Activated T-helper 1 cell treated with anti-CD3 and anti-CD28 coated beads, Interleukin-2, amount 50 U/mL, for 16 hours (primary cell): ENCODE measurements around the gene NUBP2.

Source experiments
- DNase-seq, 2 donors: peaks; one replicate each; pipeline ENCODE4 v3.0.0-alpha.2; 2020; ENCODE audit warnings: low read depth in 1 of 2, low spot score in 1 of 2

Gene NUBP2

DNA sequence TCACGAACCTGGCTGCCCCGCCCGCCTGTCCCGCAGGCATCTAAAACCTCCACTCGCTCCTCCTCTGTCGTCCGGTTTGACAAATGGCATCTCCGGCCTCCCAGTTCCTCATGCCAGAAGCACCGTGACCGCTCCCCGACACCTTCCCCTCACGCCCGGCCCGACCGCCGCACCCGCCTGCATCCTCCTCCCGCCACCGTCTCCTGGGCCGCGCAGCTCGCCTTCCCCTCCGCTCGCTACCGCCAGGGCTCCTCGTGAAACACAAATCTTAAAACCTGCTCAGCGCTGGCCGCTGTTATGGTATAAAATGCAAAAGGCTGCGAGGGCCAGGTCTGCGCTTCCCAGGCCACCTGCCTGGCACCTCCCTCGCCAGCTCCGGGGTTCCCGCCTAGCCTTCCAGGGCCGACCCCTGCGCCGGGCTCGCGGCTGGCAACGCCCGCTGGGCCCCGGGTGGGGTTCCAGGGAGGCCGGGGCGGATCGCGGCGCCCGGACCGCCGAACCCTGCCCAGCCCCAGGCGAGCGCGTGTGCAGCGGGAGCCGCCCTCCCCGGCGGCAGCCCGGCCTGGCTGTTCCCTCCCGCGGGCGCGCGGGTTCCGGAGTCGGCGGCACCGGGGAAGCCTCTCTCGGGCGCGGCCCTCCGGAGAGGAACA lies 877 bp upstream of the NUBP2 start:
- peak in 1 of 2 donors; percentile 6 for DNase-seq

DNA sequence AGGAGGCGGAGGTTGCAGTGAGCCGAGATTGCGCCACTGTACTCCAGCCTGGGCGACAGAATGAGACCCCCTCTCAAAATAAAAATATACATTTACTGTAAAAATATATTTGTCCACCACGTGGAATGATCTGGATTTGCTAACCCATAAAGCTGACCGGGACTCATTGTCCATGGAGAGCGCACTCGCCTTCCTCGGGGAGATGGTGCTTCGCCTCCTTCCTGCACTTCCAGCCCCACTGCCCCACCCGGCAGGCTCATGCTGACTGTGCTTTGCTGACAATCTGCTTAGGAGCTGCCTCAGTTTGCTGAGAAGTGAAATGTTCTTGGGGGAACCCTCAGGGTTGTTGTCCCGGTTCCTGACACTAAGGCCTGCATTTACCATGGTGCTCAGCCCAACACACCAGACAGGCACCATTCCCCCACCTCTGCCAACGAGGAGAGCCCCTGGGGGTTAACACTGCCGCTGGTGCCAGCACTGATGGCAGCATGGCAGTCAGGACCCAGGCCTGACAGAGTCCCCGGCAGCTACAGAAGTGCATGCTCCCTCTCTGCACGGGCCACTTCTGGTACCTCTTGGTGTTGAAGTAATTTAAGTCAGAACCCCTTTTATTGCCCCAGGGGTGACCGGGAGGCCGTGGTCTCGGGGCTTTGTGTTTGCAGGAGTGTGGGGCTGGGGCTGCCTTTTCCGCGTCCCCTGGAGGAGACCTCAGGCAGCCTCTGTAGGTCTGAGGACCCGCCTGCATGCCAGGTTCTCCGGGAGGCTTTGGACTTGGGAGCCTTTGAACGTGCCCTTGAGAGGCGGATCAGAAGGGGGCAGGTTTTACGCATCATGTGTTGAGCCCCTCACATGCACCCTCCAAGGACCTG lies 2.5 kb downstream of the NUBP2 start:
- no peak for DNase-seq

DNA sequence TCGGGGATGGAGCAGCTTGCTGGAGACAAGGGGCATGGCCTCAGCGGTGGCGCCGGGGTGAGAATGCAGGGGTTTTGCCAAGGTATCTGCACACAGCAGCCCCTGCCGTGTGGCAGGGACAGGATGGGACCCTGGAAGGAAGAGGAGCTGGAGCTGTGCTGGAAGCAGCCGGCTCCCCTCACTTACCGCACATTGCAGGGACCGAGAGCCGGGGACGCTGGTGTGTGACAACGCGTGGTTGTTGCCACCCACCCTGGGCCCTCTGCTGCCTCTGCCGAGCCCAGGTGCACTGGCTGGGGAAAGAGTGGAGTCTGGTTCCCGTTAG lies 3.0 kb downstream of the NUBP2 start:
- no peak for DNase-seq

DNA sequence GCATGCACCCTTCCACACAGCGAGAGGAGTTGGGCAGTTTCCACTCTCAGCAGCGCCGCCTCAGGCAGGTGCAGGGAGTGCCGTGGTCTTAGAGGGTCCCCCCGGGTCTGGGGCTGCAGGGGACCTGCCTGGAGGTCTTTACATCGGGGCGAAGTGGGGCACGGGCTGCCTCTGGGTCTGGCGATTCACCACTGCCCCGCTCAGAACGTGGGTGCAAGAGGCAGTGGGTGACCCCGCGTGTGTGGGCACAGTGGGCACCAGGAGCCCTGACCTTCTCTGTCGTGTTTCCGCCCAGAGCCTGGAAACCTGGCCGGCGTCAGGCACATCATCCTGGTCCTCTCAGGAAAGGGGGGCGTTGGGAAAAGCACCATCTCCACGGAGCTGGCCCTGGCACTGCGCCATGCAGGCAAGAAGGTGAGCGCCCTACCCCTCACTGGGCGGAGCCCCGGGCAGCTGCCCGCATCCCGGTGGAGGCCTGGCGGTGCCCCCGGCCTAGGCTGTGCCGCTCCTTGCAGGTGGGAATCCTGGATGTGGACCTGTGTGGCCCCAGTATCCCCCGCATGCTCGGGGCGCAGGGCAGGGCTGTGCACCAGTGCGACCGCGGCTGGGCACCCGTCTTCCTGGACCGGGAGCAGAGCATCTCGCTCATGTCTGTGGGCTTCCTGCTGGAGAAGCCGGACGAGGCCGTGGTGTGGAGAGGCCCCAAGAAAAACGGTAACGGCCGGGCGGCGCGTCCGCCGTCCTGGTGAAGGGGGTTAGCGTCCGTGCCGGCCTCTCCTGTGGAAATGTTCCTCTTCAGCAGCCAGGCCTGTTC lies 3.7 kb downstream of the NUBP2 start:
- no peak for DNase-seq

DNA sequence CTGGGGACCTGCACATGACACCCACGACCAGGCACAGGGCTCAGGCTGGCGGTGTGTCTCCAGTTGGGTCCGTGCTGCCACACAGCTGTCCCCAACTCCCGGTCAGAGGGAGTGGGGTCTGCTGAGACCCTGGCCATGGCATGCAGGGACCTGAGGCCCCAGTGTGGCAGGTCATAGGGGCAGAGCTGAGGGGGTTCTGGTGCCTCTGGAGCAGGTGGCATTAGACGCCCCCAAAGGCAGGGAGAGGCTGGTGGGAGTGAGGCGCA lies 4.2 kb downstream of the NUBP2 start:
- no peak for DNase-seq

DNA sequence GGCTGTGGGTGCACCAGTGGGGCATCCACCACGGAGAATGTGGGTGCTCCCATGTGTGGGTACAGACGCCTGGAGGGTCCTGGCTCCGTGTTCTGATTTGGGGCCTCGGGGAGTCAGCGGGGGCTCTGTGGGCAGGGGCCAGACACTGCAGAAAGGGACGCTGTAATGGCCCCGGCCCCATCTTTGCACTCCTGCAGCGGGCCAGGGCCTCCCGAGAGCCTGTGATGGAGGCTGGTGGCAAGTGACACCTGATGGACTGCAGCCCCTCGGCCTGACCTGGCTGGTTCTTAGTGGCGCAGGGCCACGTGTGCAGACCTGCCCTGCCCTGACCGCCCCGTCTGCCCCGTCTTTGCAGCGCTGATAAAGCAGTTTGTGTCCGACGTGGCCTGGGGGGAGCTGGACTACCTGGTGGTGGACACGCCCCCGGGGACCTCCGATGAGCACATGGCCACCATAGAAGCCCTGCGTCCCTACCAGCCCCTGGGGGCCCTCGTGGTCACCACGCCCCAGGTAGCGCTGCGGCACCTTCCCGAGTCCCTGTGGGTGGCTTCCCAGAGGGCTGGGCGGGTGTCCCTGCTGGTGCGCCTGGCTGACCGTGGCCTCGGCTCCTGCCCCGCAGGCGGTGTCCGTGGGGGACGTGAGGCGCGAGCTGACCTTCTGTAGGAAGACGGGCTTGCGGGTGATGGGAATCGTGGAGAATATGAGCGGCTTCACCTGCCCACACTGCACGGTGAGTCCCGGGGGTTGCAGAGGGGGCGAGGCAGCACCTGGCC lies 4.7 kb downstream of the NUBP2 start:
- no peak for DNase-seq

DNA sequence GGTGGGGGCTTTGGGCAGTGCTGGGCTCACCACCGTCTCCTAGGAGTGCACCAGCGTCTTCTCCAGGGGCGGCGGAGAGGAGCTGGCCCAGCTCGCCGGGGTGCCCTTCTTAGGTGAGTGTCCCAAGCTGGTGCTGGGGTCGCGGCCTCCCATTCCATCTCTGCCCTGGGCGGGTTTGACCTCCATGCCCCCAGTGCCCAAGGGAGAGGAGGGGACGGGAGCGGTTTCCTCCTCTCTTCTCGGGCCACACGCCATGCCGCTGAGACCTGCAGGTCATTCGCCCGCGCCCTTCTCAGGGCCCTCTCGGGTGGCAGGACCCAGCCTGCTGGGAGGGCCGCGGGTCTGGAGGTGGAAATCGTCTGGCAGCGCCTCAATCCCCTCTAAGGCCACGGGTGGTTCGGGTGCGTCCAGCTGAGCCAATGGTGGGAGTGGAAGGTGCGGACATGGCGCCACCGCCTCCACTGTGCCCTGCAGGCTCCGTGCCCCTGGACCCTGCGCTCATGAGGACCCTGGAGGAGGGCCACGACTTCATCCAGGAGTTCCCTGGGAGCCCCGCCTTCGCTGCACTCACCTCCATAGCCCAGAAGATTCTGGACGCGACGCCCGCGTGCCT lies 5.4 kb downstream of the NUBP2 start:
- DNase-seq: no peak

DNA sequence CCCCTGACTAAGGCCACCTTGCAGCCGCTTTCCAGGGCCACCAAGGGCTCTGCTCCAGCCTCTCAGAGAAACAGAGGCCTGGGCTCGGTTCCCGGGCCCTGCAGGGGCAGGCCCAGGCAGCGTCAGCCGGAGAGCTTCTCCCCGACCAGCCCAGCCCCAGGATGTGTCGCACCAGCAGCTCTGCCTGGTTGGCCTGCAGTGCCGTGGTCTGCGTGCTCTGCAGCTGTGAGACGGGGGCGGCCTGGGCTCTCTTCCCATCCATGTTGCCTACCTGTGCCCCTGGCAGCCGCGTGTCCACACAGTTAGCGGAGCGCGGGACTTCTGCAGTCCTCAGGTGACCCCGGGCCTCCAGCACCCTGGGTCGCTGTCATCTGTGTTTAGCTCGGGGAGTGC lies 5.9 kb downstream of the NUBP2 start:
- DNase-seq: no peak

DNA sequence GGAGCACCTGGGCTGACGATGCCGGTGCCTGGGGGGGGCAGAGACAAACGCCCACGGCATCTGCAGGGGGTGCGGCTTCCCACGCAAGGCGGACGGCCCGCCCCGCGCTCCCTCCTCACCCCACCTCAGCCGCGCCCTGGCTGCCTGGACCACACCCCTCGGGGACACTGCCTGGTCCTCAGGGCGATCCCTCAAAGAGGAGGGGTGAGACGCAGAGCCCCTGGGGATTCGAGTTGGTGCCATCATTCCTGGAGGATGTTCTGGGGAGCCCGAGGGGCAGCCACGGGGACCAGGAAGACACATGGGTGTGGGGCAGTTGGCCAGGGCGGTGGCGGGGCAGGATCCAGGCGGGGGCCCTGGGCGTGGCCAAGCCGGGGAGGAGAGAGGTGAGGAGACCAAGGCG lies 6.9 kb downstream of the NUBP2 start:
- no peak for DNase-seq

DNA sequence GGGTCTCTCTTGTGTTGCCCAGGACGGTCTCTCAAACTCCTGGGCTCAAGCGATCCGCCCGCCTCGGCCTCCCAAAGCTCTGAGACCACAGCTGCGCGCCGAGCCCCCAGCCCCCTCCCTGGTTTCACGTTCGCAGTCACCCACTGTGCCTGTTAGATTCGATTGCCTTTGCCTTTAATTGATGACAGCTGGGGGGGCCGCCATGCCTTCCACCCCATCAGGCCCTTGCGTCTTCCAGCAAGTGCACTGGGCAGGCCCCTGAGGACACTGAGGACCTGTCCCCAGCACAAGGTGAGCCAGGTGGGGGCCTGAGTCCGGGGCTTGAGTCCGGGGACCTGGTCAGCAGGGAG lies 7.5 kb downstream of the NUBP2 start:
- DNase-seq: no peak

DNA sequence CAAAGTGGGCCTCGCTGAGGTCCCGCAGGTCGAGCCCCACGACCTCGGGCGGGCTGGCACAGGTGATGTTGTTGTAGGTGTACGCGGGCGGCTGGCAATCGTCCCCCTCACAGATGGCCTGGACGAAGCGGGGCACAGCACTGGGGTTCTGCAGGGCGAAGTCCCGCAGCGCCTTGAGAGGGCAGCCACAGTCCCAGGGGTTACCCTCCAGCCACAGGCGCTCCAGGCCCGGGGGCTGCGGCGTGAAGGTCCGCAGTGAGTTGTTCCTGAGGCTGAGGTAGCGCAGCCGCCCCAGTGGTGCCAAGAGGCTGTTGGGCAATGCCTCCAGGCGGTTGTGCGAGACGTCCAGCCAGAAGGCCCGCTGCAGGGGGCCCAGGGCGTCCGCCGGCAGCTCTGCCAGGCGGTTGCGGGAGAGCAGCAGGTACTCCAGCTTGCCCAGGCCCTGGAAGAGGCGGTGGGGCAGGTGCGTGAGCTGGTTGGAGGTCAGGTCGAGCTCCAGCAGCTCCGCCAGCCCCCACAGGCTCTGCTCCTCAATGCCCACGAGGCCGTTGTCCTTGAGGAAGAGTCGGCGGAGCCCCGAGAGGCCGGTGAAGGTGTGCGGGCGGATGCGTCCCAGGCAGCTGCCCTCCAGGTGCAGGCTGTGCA lies 8.0 kb downstream of the NUBP2 start:
- no peak for DNase-seq

DNA sequence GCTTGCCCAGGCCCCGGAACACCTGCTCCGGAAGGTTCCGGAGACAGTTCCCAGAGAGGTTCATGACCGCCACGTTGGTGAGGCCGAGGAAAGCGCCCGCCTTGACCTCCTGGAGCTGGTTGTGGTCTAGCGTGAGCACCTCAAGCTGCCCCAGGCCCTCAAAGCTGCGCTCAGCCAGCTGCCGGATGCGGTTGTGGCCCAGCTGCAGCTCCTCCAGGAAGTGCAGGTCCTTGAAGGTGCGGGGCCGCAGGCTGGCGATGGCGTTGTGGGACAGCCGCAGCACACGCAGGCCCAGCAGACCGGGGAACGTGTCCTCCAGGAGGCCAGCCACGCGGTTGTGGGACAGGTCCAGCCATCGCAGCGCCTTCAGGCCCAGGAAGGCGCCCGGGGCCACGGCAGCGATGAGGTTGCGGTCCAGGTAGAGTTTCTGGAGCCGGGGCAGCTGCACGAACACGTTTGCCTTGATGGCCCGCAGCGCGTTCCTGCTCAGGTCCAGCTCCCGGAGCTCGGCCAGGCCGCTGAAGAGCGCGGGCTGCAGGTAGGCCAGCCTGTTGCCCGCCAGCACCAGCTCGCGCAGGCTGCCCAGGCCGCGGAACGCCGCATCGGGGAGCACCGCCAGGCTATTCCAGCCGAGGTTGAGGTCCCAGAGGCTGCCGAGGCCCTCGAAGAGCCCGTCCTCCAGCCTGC lies 8.6 kb downstream of the NUBP2 start:
- no peak for DNase-seq

DNA sequence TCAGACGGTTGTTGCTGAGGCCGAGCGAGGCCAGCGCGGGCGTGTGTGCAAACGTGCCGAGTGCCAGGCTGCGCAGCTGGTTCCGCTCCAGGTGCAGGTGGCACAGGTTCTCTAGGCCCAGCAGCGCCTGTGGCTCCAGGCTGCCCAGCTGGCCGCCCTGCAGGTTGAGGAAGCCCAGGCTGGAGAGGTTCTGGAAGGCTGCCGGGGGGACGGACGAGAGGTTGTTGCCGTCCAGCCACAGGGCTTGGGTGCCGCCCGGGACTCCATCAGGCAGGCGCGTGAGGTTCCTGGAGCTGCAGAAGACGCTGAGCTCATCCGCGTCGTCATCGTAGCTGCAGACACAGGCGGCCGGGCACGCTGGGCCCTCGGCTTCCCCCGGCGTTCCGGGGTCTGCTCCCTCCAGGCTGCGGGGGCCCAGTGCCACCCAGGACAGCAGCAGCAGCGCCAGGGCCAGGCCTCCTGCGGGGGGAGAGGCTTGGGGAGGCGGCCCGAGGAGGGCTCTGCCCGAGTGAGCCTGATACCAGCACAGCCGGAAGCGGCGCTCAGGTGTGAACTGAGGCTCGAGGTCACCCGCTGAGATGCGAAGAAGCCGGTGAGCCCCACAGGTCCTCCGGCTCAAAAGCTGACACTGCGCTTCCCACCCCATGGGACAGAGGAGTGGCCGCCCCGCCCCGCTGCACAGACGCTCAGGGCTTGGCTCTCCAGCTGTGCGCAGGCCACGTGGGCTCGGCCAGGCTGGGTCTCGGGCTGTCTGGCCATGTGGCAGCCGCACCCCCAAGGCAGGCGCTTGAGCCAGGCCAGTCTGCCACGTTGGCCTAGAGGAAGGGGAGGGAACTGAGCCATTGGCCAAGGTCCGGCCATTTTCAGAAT lies 9.4 kb downstream of the NUBP2 start:
- DNase-seq: no peak

DNA sequence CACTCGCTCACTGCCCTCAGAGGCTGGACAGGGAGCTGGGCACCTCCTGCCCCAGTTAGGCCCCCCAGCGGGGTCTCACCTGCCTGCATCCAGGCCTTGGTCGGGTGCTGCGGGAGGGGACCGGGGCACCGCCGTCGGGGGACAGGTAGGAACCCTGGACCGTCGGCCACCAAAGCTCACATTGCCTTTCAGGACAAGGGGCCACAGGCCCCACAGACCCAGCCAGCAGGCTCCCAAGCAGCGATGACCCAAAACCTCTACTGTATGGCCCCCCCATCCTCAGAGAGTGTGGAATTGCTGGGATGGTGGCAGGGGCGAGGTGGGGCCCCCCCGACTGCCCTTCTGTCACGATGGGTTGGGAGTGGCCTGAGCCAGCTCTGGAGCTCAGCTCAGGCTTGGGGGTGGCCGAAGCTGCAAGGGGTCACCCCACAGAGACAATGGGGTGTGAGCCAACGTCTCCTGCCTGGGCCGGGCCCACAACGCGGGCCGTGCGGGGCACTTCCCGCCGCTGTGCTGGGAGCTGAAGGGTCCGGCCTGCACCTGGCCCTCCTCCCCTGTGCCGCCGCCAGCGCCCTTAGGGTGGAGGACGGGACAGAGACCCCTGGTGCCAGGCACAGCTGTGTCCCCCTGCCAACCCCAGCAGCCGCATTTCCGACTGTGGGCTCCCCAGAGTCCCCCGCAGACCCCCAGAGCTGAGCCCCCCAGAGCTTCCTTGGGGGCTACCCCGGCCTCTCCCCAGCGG lies 10.2 kb downstream of the NUBP2 start:
- no peak for DNase-seq

DNA sequence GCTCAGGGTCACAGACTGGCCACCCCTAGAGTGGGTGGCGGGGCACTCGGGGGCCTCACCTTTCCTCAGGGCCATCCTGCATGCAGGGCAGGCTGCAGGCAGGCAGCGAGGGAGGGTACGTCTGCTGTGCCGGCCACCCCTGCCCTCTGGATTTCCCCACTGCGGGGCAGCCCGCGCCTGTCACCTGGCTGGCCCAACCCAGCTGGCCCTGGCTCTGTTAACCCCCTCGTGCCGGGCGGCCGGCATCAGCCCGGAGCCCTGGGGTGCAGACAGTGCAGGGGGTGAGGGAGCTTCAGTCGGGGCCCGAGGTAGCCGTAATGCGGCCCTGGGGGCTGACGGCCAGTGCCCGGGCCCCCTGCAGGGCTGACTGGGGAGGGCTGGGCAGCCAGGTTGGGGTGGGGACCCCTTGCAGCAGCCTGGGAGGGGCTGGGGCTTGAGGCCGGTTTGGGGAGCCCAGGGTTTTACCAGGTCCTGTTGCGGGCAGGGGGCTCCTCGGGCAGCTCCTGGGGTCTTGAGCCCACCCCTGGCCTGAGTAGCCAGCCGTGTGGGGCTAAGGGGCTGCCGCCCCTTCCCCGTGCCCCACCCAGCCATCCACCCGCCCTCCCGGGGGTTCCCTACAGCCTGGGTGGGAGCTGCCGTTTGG lies 10.9 kb downstream of the NUBP2 start, which contains the start of gene IGFALS:
TSS of gene IGFALS (minus strand) at position 128 of the 643 bp plus-strand sequence. CDS start at position 75, 53 bp downstream.
- DNase-seq: no peak

DNA sequence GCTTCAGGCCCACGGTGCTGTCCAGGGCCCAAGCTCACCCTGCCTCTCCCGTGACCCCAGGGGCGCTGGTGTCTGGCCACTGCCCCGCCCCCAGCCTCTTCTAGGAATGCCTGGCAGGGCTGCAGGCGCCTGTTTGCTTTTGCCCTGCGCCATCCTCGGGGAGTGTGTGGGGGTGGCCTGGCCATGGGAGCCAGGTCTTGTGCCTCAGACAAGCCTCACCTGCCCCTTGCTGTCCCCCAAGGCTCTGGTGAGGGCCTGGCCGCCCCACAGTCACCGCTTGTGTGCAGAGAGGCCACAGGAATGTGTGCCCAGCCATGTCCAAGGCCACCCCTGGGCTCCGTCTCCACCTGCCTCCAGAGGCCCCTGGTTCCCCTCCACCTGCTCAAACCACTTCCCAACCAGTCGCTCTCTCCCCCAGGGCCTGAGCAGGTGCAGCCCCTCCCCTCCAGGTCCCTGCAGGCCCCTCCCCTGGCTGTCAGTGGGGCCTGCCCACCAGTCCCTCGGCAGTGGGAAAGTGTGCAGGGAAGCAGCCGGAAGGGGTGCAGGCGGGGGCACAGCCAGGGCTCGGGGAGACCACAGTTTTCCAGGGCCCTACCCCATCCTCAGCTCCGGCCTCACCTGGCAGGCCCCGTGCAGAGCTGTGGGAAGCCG lies 11.6 kb downstream of the NUBP2 start:
- DNase-seq: no peak

DNA sequence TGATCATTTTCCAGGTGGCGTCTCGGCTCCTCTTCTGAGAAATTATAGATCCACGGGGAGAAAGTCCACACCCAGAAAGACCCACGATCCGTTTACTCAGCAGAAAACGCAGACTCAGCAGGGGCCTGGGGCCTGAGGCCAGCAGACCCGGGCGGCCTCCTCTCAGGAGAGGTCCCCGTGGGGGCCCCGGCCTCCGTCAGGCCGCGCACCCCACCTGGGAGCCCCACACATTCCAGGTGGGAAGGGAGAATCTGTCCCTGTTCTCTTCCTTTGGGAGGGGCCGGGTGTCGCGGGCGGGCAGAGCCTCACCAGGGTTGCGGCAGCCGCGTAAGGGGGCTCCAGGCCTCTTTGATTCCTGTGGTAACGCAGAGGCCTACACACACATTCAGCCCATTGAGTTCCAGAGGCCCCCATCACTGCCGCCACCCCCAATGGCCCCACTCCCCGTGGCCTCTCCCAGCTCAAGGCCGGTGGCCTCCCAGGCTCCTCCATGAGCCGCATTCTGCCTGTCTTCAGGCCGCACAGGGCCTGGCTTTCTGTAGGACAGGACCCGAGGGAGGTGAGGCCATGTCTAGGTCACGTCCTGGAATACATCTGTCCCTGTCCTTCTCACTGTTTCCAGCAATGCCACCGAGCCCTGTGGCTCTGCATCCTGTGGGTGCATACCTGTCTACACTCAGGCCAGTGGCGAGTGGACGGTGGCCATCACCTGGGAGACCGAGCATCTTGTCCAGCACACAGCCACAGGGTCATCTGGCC lies 12.3 kb downstream of the NUBP2 start:
- DNase-seq: no peak
